AG08396 (cell line): ENCODE results near the gene BRF1.
A peak's percentile ranks its signal among the peaks of the same experiment; 100 is the strongest.
"Not testable (repeated sequence)": the region's sequence is repeated elsewhere in the genome, so short reads cannot be mapped to it uniquely, and the experiment has no call there.

ENCODE experiments used
- DNase-seq: peaks from one replicate; pipeline ENCODE4 v3.0.0; 2012; ENCODE audit warnings: low spot score, mixed read lengths

Gene BRF1

GRCh38 chr14:105300542-105301102, at the start of gene BRF1:
Gene BRF1 (minus strand): TSS chr14:105301001. CDS start chr14:105300629, 372 bp downstream.
- peak; percentile 96 for DNase-seq

GRCh38 chr14:105349992-105350391, 49.2 kb upstream of the BRF1 start:
- no peak for DNase-seq

DNA sequence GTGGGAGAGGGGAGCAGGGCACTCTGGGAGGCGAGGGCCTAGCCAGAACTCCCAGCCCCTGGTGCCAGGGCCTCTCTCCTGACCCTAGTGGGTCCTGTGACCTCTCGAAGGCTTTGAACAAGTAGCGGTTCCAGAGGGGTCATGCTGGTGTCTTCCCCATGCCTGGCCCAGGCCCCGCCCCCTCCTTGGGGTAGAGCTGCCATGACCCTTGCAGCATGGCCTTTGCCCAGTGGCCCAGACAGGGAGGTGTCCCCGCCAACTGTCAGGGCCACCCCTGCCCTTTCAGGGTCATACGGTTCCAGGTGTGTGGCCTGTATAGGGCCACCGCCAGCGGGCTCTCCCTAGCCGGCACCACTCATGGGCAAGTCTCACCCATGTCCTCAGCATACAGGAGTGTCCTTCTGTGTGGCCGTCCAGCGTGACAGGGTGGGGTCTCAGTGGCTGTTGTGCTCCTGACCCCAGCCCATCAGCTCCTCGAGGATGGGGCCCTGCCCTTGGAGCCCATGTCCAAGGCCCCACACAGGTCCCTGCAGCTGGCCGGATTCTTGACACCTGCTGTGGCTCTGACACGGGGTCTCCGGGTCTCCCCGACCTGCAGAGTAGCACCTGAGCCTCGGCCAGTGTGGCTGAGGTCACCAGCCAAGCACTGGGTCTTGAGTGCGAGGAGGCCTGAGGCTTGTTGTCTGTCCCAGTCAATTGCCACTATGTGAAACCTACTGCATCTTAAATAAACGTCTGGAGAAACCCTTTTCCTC, 48.3 kb upstream of the BRF1 start:
- no peak for DNase-seq

DNA sequence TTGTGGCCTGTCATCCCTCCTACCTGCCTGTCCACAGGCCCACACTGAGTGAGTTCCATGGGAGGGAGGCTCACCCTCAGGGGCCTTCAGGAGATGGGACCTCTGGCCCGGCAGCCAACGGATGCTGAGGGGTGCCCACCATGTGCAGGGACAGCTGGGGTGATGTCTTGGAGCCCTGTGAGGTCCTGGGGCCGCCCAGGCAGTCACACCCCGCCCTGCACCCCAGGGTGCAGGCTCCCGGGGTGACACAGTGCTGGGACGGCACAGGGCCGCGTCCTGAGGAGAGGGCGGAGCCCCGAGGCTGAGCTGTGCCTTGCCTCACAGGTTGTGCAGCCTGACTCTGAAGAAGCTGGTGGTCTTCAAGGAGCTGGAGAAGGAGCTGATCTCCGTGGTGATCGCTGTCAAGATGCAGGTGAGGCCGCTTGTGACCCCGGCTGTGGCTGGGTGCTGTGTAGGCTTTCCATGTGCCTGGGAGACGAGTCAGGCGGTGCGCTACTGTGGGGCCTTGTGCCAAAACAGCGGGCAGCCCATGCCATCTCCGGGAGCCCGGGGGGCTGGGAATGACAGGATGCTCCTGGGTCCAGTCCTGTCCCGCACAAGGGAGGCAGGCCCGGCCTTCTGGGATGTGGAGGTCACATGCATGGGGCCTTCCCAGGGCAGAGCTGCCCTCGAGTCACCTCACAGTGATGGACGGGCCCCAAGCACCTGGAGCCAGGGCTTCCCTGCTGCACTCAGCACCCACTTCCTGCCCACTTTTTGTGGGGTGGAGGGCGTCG, 47.6 kb upstream of the BRF1 start:
- no peak for DNase-seq

DNA sequence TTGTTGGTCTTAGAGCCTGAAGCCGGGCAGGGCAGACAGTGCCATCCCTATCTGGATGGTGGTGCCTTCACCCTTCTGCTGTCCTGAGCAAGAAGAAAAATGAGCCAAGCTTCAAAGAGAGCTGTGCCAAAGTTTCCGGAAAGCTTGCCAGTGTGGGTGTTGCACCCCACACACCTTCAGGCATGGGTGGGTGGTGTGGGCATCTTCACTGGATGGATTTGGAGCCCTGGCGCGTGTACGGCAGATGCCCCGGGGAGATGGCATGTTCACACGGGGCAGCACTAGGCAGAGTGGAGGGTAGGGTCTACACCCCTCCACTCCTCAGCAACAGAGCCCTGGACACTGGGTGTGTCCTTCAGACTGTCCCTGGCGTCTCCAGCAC, 46.8 kb upstream of the BRF1 start:
- no peak for DNase-seq

GRCh38 chr14:105346876-105347586, 46.2 kb upstream of the BRF1 start:
- DNase-seq, result no peak

- no peak for DNase-seq
Observed at GRCh38 chr14:105346200-105346533, 45.4 kb upstream of the BRF1 start.

- DNase-seq, result no peak
Observed at GRCh38 chr14:105343194-105343593, 42.4 kb upstream of the BRF1 start.

DNA sequence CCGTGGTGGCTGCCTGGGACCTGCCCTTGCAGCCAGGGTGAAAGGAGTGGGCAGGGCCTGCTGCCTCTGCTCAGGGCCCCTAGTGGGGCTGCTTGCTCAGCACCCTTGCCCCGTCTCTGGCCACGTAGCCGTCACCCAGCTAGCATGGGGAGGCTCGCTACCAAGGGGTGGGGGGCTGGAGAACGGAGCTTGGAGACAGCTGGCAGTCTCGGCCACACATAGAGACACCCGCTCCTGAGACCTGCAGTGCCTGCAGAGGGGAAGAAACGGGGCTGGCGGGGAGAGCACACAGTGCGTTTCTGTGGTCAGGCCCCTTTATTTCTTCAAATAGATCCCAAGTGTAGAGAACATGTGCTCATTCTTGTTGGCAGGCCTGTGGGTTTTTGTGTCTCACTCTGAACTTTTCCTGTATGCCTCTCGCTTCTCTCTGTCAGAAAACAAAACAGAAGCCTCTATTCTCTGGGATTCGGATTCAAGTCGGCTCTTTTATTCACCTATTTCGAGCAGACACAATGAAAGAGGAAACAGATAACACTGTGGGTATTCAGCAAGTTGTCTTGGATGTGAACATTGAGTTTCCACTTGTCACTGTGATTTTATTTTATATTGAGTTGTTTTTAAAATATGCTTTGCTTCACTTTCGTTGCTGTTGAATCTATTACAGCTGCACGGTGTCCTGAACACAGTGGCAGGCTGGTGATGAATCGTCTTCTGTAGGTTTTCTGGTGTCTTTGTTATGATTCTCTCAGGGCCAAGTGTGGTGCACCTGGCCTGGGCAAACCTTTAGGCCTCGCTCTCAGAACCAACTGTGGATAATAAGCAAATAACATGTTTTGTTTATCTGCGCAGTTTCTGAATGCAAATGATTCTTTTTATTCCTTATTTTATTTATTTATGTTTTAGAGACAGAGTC, 40.3 kb upstream of the BRF1 start:
- DNase-seq, result peak; percentile 53

DNA sequence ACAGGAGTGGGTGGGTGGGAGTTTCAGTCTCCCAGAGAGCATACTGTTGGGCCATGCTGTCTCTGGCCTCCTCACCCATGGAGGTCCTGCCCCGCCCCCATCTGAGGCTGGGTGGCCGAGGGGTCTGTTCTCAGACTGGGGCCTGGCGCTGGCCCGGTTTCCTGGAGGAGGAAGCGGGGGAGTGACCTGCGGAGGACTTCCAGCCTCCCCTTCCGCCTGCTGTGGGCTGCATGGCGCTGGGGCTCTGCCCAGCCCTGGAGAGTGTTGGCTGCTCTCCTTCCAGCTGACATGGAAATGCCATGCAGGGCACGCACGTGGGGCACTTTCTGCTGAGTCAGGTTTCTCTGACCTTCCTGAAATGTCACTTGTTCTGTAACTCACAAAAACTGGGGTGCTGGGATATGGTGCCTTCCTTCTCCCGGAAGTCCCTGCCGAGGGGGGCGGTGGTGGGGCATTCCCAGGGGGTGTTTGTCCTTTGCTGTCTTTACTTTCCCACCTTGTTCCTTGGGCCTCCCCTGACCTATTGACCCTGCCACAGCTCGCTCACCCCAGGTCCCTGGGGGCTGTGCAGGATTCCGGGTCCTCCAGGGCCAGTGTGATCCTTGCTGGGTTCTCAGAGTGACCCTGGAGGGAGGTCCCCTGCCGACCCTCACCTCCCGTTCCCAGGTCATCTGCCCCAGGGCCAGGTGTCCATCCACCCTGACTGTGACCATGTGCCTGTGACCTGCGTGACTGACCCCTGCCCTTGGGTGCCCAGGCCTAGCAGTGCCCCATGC, 37.4 kb upstream of the BRF1 start:
- DNase-seq, result no peak

DNA sequence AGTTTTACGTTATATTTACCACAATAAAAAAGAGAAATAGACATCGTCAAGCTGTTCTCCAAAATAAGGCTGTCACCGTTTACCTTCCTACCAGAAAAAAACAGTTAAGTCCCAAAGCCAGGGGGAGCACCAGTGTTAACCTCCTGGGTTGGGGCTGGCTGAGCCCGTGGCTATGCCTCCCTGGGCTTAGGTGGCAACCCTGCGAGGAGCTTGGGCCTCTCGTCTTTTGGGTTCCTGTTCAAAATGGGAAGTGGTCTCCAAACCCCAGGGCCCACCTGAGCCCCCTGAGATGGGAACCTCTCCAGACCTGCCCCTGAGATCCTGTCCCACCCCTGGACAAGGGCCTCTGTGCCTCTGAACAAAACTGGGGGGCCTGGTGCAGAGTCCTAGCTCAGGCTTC, 36.6 kb upstream of the BRF1 start:
- no peak for DNase-seq

DNA sequence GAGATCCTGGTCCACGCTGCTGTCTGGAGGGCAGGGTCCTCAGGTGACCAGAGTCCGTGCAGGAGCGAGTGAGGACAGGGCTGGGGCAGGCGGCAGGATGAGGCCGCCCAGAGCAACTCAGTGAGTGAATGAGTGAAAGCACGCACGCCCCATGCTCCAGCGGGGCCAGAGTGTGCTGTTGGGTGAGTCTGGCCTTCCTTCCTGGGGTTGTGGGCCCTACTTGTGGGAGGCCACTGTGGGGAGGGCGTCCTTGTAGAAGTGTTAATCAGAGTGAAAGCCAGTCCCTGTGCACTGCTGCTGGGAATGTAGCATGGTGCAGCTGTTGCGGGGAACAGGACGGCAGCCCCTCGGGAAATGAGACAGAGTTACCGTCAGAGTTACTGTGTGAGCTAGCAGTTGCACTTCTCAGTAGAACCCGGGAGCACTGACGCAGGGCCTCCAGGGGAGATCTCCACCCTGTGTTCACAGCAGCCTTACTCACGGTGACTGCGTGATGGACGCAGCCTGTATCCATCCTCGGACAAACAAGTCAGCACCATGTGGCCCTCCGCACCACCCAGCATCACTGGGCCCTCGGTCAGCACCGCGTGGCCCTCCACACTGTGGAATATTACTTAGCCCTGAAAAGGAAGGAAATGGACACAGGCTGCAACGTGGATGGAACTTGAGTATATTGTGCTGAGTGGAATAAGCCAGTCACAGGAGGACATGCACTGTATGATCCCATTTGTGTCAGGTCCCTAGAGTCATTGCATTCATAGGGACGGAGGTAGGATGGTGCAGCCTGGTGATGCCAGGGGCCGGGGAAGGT, 35.9 kb upstream of the BRF1 start:
- no peak for DNase-seq

DNA sequence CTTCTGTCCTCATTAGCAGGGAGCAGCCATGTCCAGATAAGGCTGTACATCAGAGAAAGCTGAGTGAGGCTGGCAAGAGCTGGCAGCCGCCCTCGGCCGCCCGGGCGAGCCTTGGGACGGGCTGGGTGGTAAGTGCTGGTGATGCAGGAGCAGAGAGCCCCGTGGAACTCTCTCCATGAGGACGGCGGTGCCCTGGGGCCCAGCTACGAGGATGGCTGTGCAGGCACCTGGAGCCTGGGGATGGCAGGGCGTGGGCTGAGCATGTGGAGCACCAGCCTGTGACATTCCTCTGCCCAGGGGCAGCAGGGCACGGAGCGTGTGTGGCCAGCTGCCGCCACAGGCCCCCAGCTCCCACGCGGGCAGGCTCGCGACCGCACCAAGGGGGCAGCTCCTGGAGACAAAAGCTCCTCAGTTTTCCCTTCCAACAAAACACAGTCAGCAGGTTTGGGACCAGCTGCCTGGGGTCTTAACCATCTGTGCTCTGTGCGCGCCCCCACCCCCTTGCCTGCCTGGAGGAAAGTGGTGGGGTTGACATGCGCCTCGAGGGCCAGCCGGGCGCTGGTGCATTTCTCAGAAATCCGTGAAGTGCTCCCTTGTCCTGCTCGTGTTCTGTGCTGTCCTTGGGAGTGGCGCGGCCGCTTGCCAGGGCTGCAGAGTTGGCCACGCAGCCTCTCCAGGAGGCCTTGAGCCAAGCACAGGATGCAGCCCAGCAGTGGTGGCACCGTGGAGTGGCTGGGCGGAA, 35.1 kb upstream of the BRF1 start:
- no peak for DNase-seq

DNA sequence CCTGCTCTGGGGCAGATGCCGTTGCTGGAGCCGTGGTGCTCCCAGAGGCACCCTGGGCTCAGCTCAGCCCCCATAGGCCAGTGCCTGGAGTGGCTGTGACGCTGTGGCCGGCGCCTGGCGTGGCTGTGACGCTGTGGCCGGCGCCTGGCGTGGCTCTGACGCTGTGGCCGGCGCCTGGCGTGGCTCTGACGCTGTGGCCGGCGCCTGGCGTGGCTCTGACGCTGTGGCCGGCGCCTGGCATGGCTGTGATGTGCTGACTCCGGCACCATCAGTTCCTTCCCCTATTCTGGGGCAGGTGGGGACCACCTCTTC, 34.4 kb upstream of the BRF1 start:
- DNase-seq, result not testable (repeated sequence)

GRCh38 chr14:105334383-105335230, 33.8 kb upstream of the BRF1 start:
- no peak for DNase-seq

DNA sequence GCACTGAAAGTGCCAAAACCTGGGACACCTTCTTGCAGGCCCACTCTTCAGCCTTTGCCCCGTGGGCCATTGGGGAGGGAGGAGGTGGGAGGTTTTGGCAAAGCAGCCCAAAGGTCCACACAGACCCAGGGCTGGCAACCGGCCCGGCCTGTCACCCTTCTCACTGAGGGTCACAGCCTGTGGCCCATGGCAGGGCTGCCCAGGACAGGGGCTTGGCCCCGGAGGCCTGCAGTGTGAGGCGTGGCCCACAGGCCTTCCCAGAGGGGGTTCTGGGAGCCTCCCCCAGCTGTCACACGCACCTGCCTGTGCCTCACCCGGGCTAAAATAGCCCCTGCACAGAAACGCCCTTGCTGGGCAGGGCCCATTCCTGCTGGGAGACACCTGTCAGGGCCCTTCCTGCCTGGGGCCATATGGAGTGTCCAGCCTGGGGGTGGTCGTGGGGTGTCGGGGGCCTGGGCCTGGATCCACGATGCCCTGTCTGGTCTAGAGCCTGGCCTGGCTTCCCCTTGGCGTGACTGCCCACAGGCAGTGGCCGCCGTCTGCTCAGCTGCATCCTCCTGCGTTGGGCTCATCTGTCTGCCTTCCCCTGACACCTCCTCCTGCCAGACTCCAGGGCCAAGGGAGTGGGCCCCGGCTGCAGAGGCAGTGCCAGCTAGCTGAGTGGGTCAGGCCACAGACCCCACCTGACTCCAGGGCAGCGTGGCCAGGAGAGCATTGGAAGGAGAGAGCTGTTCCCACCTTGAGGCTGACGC, 33.0 kb upstream of the BRF1 start:
- DNase-seq, result no peak

GRCh38 chr14:105333020-105333490, 32.3 kb upstream of the BRF1 start:
- DNase-seq, result no peak
